Trophoblast cell (in vitro differentiated cells and primary cell): Measurements from ENCODE around the gene CEACAM8.

Experiments
- DNase-seq, 2 donors: peaks; one replicate each; pipeline ENCODE4 v3.0.0-alpha.2; 2016
- H2AFZ ChIP-seq: 2 replicates; pipeline ENCODE4 v1.6.1; 2013; ENCODE audit warnings: low read length, moderate library complexity, mild to moderate bottlenecking; ENCODE audit not compliant: insufficient read depth, poor library complexity
- H2AK5ac ChIP-seq: 2 replicates; pipeline ENCODE4 v1.6.1; 2013; ENCODE audit warnings: mild to moderate bottlenecking, low read length
- H2BK120ac ChIP-seq: 2 replicates; pipeline ENCODE4 v1.6.1; 2013; ENCODE audit warnings: low read length, mild to moderate bottlenecking, moderate library complexity; ENCODE audit not compliant: insufficient read depth, poor library complexity
- H2BK12ac ChIP-seq: 2 replicates; pipeline ENCODE4 v1.6.1; 2013; ENCODE audit warnings: mild to moderate bottlenecking, low read length, moderate library complexity
- H2BK5ac ChIP-seq: 2 replicates; pipeline ENCODE4 v1.6.1; 2013; ENCODE audit warnings: low read length, low read depth, moderate library complexity, mild to moderate bottlenecking; ENCODE audit not compliant: poor library complexity
- H3K14ac ChIP-seq: 2 replicates; pipeline ENCODE4 v1.6.1; 2013; ENCODE audit warnings: mild to moderate bottlenecking, low read length
- H3K18ac ChIP-seq: 2 replicates; pipeline ENCODE4 v1.6.1; 2013; ENCODE audit warnings: mild to moderate bottlenecking, low read length
- H3K23ac ChIP-seq: 2 replicates; pipeline ENCODE4 v1.6.1; 2013; ENCODE audit warnings: low read length
- H3K27ac ChIP-seq: 2 replicates; pipeline ENCODE4 v1.5.1; 2013; ENCODE audit warnings: low read depth, mild to moderate bottlenecking, inconsistent platforms, low read length, moderate library complexity
- H3K27me3 ChIP-seq: 2 replicates; pipeline ENCODE4 v1.6.1; 2013; ENCODE audit warnings: inconsistent platforms, mild to moderate bottlenecking, low read length, moderate library complexity; ENCODE audit not compliant: insufficient read depth
- H3K36me3 ChIP-seq, 2 experiments: 1 replicate in 1 of 2; 2 replicates in 1 of 2; pipeline ENCODE4 v1.6.1; 2013; ENCODE audit warnings: low read length in 2 of 2, mild to moderate bottlenecking in 2 of 2, moderate library complexity in 1 of 2; ENCODE audit not compliant: insufficient read depth in 2 of 2, control insufficient read depth in 1 of 2
- H3K4ac ChIP-seq: 2 replicates; pipeline ENCODE4 v1.6.1; 2013; ENCODE audit warnings: low read depth, mild to moderate bottlenecking, low read length, moderate library complexity
- H3K4me1 ChIP-seq, 2 experiments: 1 replicate in 1 of 2; 2 replicates in 1 of 2; pipeline ENCODE4 v1.6.1; 2013; ENCODE audit warnings: low read length in 2 of 2, mild to moderate bottlenecking in 2 of 2, moderate library complexity in 1 of 2; ENCODE audit not compliant: insufficient read depth in 2 of 2, control insufficient read depth in 1 of 2
- H3K4me2 ChIP-seq: 2 replicates; pipeline ENCODE4 v1.6.1; 2013; ENCODE audit warnings: inconsistent platforms, mild to moderate bottlenecking, low read length, moderate library complexity
- H3K4me3 ChIP-seq: 2 replicates; pipeline ENCODE4 v1.5.1; 2013; ENCODE audit warnings: mild to moderate bottlenecking, low read depth, low read length, inconsistent platforms
- H3K79me1 ChIP-seq: one replicate; pipeline ENCODE4 v1.6.1; 2013; ENCODE audit warnings: low read length
- H3K79me2 ChIP-seq: 2 replicates; pipeline ENCODE4 v1.6.1; 2013; ENCODE audit warnings: low read length, mild to moderate bottlenecking; ENCODE audit not compliant: control insufficient read depth, insufficient read depth, poor library complexity
- H3K9ac ChIP-seq: 2 replicates; pipeline ENCODE4 v1.6.1; 2013; ENCODE audit warnings: mild to moderate bottlenecking, low read length
- H3K9me3 ChIP-seq: 2 replicates; pipeline ENCODE4 v1.6.1; 2013; ENCODE audit warnings: low read depth, mild to moderate bottlenecking, control low read depth, inconsistent platforms, low read length; ENCODE audit not compliant: insufficient read depth
- H4K12ac ChIP-seq: 2 replicates; pipeline ENCODE4 v1.6.1; 2013; ENCODE audit warnings: low read depth, mild to moderate bottlenecking, low read length, moderate library complexity
- H4K8ac ChIP-seq: 2 replicates; pipeline ENCODE4 v1.6.1; 2013; ENCODE audit warnings: low read depth, mild to moderate bottlenecking, low read length, moderate library complexity
- H4K91ac ChIP-seq: one replicate; pipeline ENCODE4 v1.6.1; 2013; ENCODE audit warnings: low read depth, mild to moderate bottlenecking, low read length, moderate library complexity
- WGBS: extraction: QIAGEN DNeasy Blood & Tissue Kit; methylation state at CpG from one replicate; pipeline ENCODE4 v1.1.7; 2013; ENCODE audit warnings: missing lambda C conversion rate; ENCODE audit not compliant: insufficient read length, insufficient coverage; ENCODE audit errors: extremely low coverage; 5-methylcytosine and 5-hydroxymethylcytosine counted together

The CEACAM8 gene

DNA sequence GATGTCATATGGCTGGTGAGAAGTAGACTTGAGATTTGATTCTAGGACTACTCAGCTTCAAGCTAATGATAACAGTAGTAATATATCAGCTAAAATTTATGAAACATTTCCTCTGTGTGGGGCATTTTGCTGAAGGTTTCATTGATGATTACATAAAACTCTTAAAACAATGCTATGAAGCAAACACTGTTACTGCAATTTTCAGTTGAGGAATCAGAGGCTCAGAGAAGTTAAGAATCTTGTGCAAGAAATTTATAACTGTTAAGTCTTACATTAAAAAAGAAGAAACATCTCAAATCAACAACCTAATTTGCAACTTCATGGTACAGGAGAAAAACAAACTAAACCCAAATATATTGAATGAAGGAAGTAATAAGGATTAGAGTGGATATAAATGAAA is 10.3 kb downstream of the CEACAM8 start:
- Histone ChIP-seq H3K4me2 (no peak overlapping the region), H3K4ac (no peak overlapping the region), H4K12ac (no peak overlapping the region), H3K18ac (no peak overlapping the region), H3K4me1 (no peaks in the 10 kb centered on the region), H2AK5ac (no peak overlapping the region), H3K27me3 (no peaks in the 10 kb centered on the region), H3K14ac (no peak overlapping the region), H3K9me3 (peaks cover 5% of the 10 kb centered on the region), H3K79me2 (no peaks in the 10 kb centered on the region), H4K8ac (no peak overlapping the region), H4K91ac (no peak overlapping the region), H3K4me3 (no peak overlapping the region), H2BK12ac (no peak overlapping the region), H2BK5ac (no peak overlapping the region), H3K36me3 (no peaks in the 10 kb centered on the region), H3K79me1 (no peaks in the 10 kb centered on the region), H3K23ac (no peak overlapping the region), H3K27ac (no peak overlapping the region), H2BK120ac (no peak overlapping the region), H3K9ac (no peak overlapping the region), H2AFZ (no peak overlapping the region)
- DNase-seq: no peak

DNA sequence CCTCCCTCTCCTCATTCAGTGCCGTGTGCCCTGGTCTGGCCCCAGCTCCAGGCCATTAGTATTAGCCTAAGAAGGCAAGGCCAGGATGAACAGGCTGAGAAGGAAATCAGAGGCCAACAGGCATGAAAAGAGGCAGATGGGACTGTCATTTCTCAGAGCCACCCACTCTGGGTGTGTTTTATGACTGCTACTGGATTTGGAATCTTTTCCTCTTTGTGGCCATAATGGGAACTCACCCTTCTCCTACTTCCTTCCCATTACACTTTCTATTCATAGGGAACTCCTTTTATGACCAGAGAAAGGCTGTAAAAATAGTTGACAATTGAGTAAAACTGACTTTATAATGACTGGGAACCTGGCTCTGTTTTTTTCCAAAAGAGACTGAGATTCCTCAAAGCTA is 17.7 kb downstream of the CEACAM8 start:
- Histone ChIP-seq H3K4me1 (no peaks in the 10 kb centered on the region), H3K27ac (no peak overlapping the region), H3K79me2 (no peaks in the 10 kb centered on the region), H2BK120ac (no peak overlapping the region), H3K4me3 (no peak overlapping the region), H4K8ac (no peak overlapping the region), H3K4ac (no peak overlapping the region), H3K27me3 (no peaks in the 10 kb centered on the region), H2BK12ac (no peak overlapping the region), H3K9me3 (peaks cover 3% of the 10 kb centered on the region), H4K12ac (no peak overlapping the region), H3K14ac (no peak overlapping the region), H3K18ac (no peak overlapping the region), H4K91ac (no peak overlapping the region), H2AK5ac (no peak overlapping the region), H2AFZ (no peak overlapping the region), H3K23ac (no peak overlapping the region), H3K79me1 (no peaks in the 10 kb centered on the region), H2BK5ac (no peak overlapping the region), H3K36me3 (no peaks in the 10 kb centered on the region), H3K9ac (peak overlapping the region; percentile 49), H3K4me2 (no peak overlapping the region)
- no CpG with 5 or more reads among the region's 1 CpG for WGBS
- no peak for DNase-seq

DNA sequence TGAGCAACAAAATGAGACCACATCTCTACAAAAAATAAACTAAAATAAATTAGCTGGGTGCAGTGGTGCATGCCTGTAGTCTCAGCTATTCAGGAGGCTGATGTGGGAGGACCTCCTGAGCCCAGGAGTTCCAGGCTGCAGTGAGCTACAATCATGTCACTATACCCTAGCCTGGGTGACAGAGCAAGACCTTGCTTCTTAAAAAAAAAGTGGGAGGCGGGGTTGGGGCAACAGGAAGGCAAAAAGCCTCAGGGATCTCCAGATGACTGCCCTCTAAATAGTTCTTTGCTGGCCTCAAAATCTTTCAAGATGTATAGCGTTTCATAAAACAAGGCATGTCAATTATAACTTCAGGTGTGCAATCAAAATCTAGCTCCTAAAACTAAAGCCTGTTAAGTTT is 18.5 kb downstream of the CEACAM8 start:
- Histone ChIP-seq H3K27me3 (no peaks in the 10 kb centered on the region), H3K9me3 (peaks cover 3% of the 10 kb centered on the region), H3K23ac (no peak overlapping the region), H4K12ac (no peak overlapping the region), H4K8ac (no peak overlapping the region), H2BK120ac (no peak overlapping the region), H2AFZ (no peak overlapping the region), H3K18ac (no peak overlapping the region), H3K4me1 (no peaks in the 10 kb centered on the region), H3K14ac (no peak overlapping the region), H3K36me3 (no peaks in the 10 kb centered on the region), H3K79me2 (no peaks in the 10 kb centered on the region), H3K79me1 (no peaks in the 10 kb centered on the region), H3K9ac (no peak overlapping the region), H2AK5ac (no peak overlapping the region), H3K27ac (no peak overlapping the region), H4K91ac (no peak overlapping the region), H2BK12ac (no peak overlapping the region), H2BK5ac (no peak overlapping the region), H3K4me2 (no peak overlapping the region), H3K4ac (no peak overlapping the region), H3K4me3 (no peak overlapping the region)
- no CpG with 5 or more reads among the region's 2 CpGs for WGBS
- DNase-seq: no peak

- Histone ChIP-seq H3K14ac (no peak overlapping the region), H3K36me3 (no peaks in the 10 kb centered on the region)
Measured at GRCh38 chr19:42573642-42574041, 21.1 kb downstream of the CEACAM8 start.

More at GRCh38 chr19:42573642-42574041, 21.1 kb downstream of the CEACAM8 start:
- H3K18ac ChIP-seq: no peak overlapping the region
- no peak overlapping the region for H2AFZ ChIP-seq
- peaks cover 3% of the 10 kb centered on the region for H3K9me3 ChIP-seq
- no peaks in the 10 kb centered on the region for H3K27me3 ChIP-seq
- H4K91ac ChIP-seq: no peak overlapping the region
- H3K27ac ChIP-seq: no peak overlapping the region
- H3K4me2 ChIP-seq: no peak overlapping the region
- H3K4ac ChIP-seq: no peak overlapping the region
- no peaks in the 10 kb centered on the region for H3K79me2 ChIP-seq
- no peak overlapping the region for H3K9ac ChIP-seq
- H2BK12ac ChIP-seq: no peak overlapping the region
- H4K12ac ChIP-seq: no peak overlapping the region
- no peak overlapping the region for H4K8ac ChIP-seq
- no CpG with 5 or more reads among the region's 1 CpG for WGBS
- no peak overlapping the region for H2BK120ac ChIP-seq
- no peak overlapping the region for H2BK5ac ChIP-seq
- no peak overlapping the region for H3K4me3 ChIP-seq
- H3K79me1 ChIP-seq: no peaks in the 10 kb centered on the region
- H2AK5ac ChIP-seq: no peak overlapping the region
- no peak for DNase-seq
- H3K23ac ChIP-seq: no peak overlapping the region
- no peaks in the 10 kb centered on the region for H3K4me1 ChIP-seq
